ENCODE data around the gene TMEM234. TPM values are rescaled to one million over a fixed set of nuclear protein-coding genes. Genes with fewer than 3 reads are reported as not detected.

The TMEM234 gene
- total and polyA plus RNA-seq, 2 of the 13 experiments (the other 11 are each of a cell fraction or from before 2014, with no cell fraction given), result 6.1 to 9.0 TPM

- no peak for TF ChIP-seq JARID2 (CRISPR knock-in tag; IDR thresholded peaks at IDR 0.05; ENCODE audit: insufficient replicate concordance)
- TF ChIP-seq SNAPC5 (CRISPR knock-in tag; IDR thresholded peaks at IDR 0.05; ENCODE audit: borderline replicate concordance), result 0 out of 2 replicates have a peak, but pooled peaks have one; percentile 55
- TF ChIP-seq ZNF329 (CRISPR knock-in tag; IDR thresholded peaks at IDR 0.05; ENCODE audit: low read depth), result no peak
- TF ChIP-seq HOXD1 (CRISPR knock-in tag; IDR thresholded peaks at IDR 0.05), result no peak
- TF ChIP-seq ZNF274 (CRISPR knock-in tag; IDR thresholded peaks at IDR 0.05), result 0 out of 2 replicates have a peak, but pooled peaks have one; percentile 52
- TF ChIP-seq MAZ (IDR thresholded peaks at IDR 0.05; ENCODE audit: borderline replicate concordance, low read depth, low read length), result no peak; the same call in 1 of the 2 replicates
- no peak for TF ChIP-seq MAZ (CRISPR knock-in tag; IDR thresholded peaks at IDR 0.05; ENCODE audit: low read depth)
- TF ChIP-seq EEA1 (CRISPR knock-in tag; IDR thresholded peaks at IDR 0.05; ENCODE audit: borderline replicate concordance), result no peak
- no peak for TF ChIP-seq ZNF572 (CRISPR knock-in tag; IDR thresholded peaks at IDR 0.05)
- no peak for TF ChIP-seq ZNF737 (CRISPR knock-in tag; IDR thresholded peaks at IDR 0.05; ENCODE audit: borderline replicate concordance)
- no peak for TF ChIP-seq ZNF740 (CRISPR knock-in tag; IDR thresholded peaks at IDR 0.05)
- TF ChIP-seq ZNF550 (CRISPR knock-in tag; IDR thresholded peaks at IDR 0.05; ENCODE audit: borderline replicate concordance), result no peak
- peak; percentile 44; the same call in 1 of the 2 replicates for TF ChIP-seq ZNF558 (CRISPR knock-in tag; IDR thresholded peaks at IDR 0.05; ENCODE audit: borderline replicate concordance)
- TF ChIP-seq ZBTB38 (CRISPR knock-in tag; IDR thresholded peaks at IDR 0.05), result peak; percentile 56
- no peak for TF ChIP-seq ZNF317 (CRISPR knock-in tag; IDR thresholded peaks at IDR 0.05)
- TF ChIP-seq FOXC1 (CRISPR knock-in tag; IDR thresholded peaks at IDR 0.05; ENCODE audit: borderline replicate concordance), result peak; percentile 68; the same call in 1 of the 2 replicates
- no peak for TF ChIP-seq ZEB1 (IDR thresholded peaks at IDR 0.05; ENCODE audit: insufficient replicate concordance, low read depth)
- peak; percentile 61; the same call in 1 of the 2 replicates for TF ChIP-seq PHF8 (CRISPR knock-in tag; IDR thresholded peaks at IDR 0.05)
- TF ChIP-seq ZBTB2 (CRISPR knock-in tag; IDR thresholded peaks at IDR 0.05; ENCODE audit: low read depth), result no peak
- TF ChIP-seq ARID4A (CRISPR knock-in tag; IDR thresholded peaks at IDR 0.05; ENCODE audit: borderline replicate concordance), result peak; percentile 62; the same call in 1 of the 2 replicates
- TF ChIP-seq ELF3 (CRISPR knock-in tag; IDR thresholded peaks at IDR 0.05), result no peak
Measured at GRCh38 chr1:32241001-32241763, 19.0 kb upstream of the TMEM234 start (continued).
